ENCODE results near the gene TM4SF5.

The TM4SF5 gene

DNA sequence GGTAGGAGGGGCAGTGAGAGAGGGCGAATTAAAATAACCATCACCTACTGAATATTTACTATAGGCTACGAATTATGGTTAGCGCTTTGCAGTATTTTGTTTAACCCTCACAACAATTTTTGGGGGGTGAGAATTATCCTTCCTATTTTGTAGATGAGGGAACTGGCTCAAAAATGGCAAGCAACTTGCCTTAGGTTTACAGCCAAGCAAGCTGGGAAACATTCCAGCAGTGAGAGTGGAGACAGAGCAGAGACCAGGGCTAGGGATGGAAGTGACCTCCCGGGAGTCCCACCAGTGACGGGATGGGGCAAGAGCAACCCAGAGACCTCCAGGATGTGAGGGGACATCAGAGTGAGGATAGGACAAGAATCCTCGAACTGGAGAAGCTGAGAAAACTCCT lies 14.8 kb downstream of the TM4SF5 start:
- TF ChIP-seq EZH2phosphoT487 (conservative IDR thresholded peaks at IDR 0.05; ENCODE audit: low read length) = no peak
- TF ChIP-seq, protein P1, sequence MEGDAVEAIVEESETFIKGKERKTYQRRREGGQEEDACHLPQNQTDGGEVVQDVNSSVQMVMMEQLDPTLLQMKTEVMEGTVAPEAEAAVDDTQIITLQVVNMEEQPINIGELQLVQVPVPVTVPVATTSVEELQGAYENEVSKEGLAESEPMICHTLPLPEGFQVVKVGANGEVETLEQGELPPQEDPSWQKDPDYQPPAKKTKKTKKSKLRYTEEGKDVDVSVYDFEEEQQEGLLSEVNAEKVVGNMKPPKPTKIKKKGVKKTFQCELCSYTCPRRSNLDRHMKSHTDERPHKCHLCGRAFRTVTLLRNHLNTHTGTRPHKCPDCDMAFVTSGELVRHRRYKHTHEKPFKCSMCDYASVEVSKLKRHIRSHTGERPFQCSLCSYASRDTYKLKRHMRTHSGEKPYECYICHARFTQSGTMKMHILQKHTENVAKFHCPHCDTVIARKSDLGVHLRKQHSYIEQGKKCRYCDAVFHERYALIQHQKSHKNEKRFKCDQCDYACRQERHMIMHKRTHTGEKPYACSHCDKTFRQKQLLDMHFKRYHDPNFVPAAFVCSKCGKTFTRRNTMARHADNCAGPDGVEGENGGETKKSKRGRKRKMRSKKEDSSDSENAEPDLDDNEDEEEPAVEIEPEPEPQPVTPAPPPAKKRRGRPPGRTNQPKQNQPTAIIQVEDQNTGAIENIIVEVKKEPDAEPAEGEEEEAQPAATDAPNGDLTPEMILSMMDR (IDR thresholded peaks at IDR 0.05; ENCODE audit: insufficient read depth, low read length, poor library complexity, severe bottlenecking) = no peak
- H3K9me3 ChIP-seq (ENCODE audit: insufficient read depth, low read length) = no peaks in the 10 kb centered on the region
- 0 out of 2 replicates have a peak, but pooled peaks cover 4% of the 10 kb centered on the region for H3F3A ChIP-seq (ENCODE audit: insufficient read depth)
- H4K20me1 ChIP-seq (ENCODE audit: low read depth, low read length) = no peaks in the 10 kb centered on the region
- H3K79me2 ChIP-seq (ENCODE audit: insufficient read depth, low read length) = no peaks in the 10 kb centered on the region
- no peak overlapping the region for H3K9ac ChIP-seq (ENCODE audit: low read length)
- no peaks in the 10 kb centered on the region for H3K9me2 ChIP-seq (replicated peaks; ENCODE audit: insufficient read depth, low read length)
- no peak overlapping the region for H3K4me2 ChIP-seq (ENCODE audit: low read depth, low read length, poor library complexity, severe bottlenecking)
- H3K27me3 ChIP-seq (ENCODE audit: low read length) = no peaks in the 10 kb centered on the region
- H3K36me3 ChIP-seq (ENCODE audit: low read length) = no peaks in the 10 kb centered on the region
- no peak overlapping the region for H3K27ac ChIP-seq (ENCODE audit: low read depth, low read length)
- no peak overlapping the region for H2AFZ ChIP-seq (ENCODE audit: low read depth, low read length, severe bottlenecking)
- no peak overlapping the region for H3K4me3 ChIP-seq (ENCODE audit: insufficient read depth, low read length, poor library complexity, severe bottlenecking)

DNA sequence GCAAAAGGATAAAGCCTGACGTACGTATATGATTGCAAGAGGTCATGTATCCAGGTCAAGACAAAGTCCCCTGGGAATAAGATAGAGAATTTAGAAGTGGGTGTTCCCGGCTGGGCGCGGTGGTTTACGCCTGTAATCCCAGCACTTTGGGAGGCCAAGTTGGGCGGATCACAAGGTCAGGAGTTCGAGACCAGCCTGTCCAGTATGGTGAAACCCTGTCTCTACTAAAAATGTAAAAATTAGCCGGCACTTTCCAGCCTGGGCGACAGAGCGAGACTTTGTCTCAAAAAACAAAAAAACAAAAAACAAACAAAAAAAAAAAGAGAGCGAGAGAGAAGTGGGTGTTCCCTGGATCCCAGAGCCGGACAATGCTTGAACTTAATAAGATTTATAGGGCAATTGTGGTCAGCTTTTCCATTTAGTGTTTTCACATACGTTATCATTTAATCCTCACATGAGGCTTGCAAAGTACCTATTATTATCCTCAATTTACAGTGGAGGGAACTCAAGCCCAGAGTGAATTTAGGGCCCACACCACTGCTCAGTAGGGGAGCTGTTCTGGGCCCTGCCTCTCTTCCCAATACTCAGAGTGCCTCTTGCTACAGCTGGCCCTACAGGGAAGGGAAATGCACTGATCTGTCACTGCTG lies 16.6 kb downstream of the TM4SF5 start:
- Histone ChIP-seq H3K79me2 (ENCODE audit: insufficient read depth, low read length) (no peaks in the 10 kb centered on the region), H3K9me3 (ENCODE audit: insufficient read depth, low read length) (no peaks in the 10 kb centered on the region), H2AFZ (ENCODE audit: low read depth, low read length, severe bottlenecking) (no peak overlapping the region), H3K9ac (ENCODE audit: low read length) (no peak overlapping the region), H3K9me2 (replicated peaks; ENCODE audit: insufficient read depth, low read length) (no peaks in the 10 kb centered on the region), H3K4me3 (ENCODE audit: insufficient read depth, low read length, poor library complexity, severe bottlenecking) (no peak overlapping the region), H4K20me1 (ENCODE audit: low read depth, low read length) (no peaks in the 10 kb centered on the region), H3F3A (ENCODE audit: insufficient read depth) (0 out of 2 replicates have a peak, but pooled peaks cover 4% of the 10 kb centered on the region), H3K27me3 (ENCODE audit: low read length) (no peaks in the 10 kb centered on the region), H3K27ac (ENCODE audit: low read depth, low read length) (no peak overlapping the region), H3K36me3 (ENCODE audit: low read length) (no peaks in the 10 kb centered on the region), H3K4me2 (ENCODE audit: low read depth, low read length, poor library complexity, severe bottlenecking) (no peak overlapping the region)
- TF ChIP-seq, protein P1 (IDR thresholded peaks at IDR 0.05; ENCODE audit: insufficient read depth, low read length, poor library complexity, severe bottlenecking) = no peak
- TF ChIP-seq EZH2phosphoT487 (conservative IDR thresholded peaks at IDR 0.05; ENCODE audit: low read length) = no peak

DNA sequence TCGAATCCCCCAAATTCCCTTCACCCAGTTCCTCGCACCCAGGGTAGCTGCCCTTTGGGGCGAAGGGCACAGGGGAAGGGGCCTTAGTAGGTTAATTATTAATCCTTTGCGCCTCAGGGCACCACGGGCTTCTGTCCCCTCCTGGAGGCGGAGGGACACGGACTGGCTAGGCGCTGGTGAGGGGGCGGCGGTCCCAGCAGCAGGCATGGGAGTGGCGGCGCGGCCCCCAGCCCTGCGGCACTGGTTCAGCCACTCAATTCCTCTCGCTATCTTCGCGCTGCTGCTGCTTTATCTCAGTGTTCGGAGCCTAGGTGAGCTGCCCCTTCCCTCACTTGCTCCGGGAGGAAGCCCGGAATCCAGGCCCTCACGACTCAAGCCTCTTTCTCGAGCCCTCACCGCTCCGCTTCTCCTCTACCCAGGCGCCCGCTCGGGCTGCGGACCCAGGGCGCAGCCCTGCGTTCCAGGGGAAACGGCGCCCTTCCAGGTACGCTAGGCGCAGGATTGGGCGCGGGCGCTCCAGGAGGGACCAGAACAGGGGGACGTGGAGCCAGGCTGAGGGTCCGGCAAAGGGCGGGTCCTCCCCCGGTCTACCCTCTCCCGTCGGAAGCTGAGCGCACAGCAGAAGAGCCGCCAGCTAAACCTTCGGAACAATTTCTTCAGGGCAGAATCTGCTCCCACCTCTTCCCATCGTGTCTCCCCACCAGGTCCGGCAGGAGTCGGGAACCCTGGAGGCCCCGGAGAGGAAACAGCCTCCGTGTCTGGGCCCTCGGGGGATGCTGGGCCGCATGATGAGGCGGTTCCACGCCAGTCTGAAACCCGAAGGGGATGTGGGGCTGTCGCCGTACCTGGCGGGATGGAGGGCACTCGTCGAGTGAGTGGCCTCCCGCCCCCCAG lies 17.4 kb downstream of the TM4SF5 start, which contains the start of gene GLTPD2:
TSS of gene GLTPD2 (plus strand) at position 158 of the 894 bp plus-strand sequence. CDS start at position 206, 48 bp downstream.
- H3K36me3 ChIP-seq (ENCODE audit: low read length) = no peaks in the 10 kb centered on the region
- H2AFZ ChIP-seq (ENCODE audit: low read depth, low read length, severe bottlenecking) = peak within 1 kb of the TSS; percentile 99
- H3K9me2 ChIP-seq (replicated peaks; ENCODE audit: insufficient read depth, low read length) = no peaks in the 10 kb centered on the region
- peak within 1 kb of the TSS; percentile 60 for H3K9ac ChIP-seq (ENCODE audit: low read length)
- H3K27ac ChIP-seq (ENCODE audit: low read depth, low read length) = no peak within 1 kb of the TSS
- TF ChIP-seq EZH2phosphoT487 (conservative IDR thresholded peaks at IDR 0.05; ENCODE audit: low read length) = no peak
- TF ChIP-seq, protein P1 (IDR thresholded peaks at IDR 0.05; ENCODE audit: insufficient read depth, low read length, poor library complexity, severe bottlenecking) = no peak
- 0 out of 2 replicates have a peak, but pooled peaks cover 4% of the 10 kb centered on the region for H3F3A ChIP-seq (ENCODE audit: insufficient read depth)
- H3K9me3 ChIP-seq (ENCODE audit: insufficient read depth, low read length) = no peaks in the 10 kb centered on the region
- H3K79me2 ChIP-seq (ENCODE audit: insufficient read depth, low read length) = no peaks in the 10 kb centered on the region
- H3K4me2 ChIP-seq (ENCODE audit: low read depth, low read length, poor library complexity, severe bottlenecking) = peak within 1 kb of the TSS; percentile 75
- peak within 1 kb of the TSS; percentile 60 for H3K4me3 ChIP-seq (ENCODE audit: insufficient read depth, low read length, poor library complexity, severe bottlenecking)
- no peaks in the 10 kb centered on the region for H4K20me1 ChIP-seq (ENCODE audit: low read depth, low read length)
- H3K27me3 ChIP-seq (ENCODE audit: low read length) = no peaks in the 10 kb centered on the region
